ENCODE measurements around the gene TCF21. TPM values are rescaled to one million over a fixed set of nuclear protein-coding genes. Genes with fewer than 3 reads are reported as not detected.
A peak's percentile ranks its signal among the peaks of the same experiment; 100 is the strongest.

The TCF21 gene
- total and polyA plus RNA-seq, 2 of the 13 experiments (the other 11 are each of a cell fraction or from before 2014, with no cell fraction given), result not detected

- H3K27ac ChIP-seq (ENCODE audit: extremely low read length, insufficient read depth, low read length), result no peak overlapping the region
Measured at GRCh38 chr6:133891149-133891926, 2.4 kb downstream of the TCF21 start.

More at GRCh38 chr6:133891149-133891926, 2.4 kb downstream of the TCF21 start:
- DNase-seq (ENCODE audit: low spot score) (no peak), ATAC-seq (peak; percentile 49), FAIRE-seq (no peak)
- TF ChIP-seq RNF2 (conservative IDR thresholded peaks at IDR 0.05; ENCODE audit: low read depth) (0 out of 2 replicates have a peak, but pooled peaks have one; percentile 29), EZH2 (conservative IDR thresholded peaks at IDR 0.05; ENCODE audit: low read depth, low read length) (peak; percentile 97), ZNF326 (CRISPR knock-in tag; IDR thresholded peaks at IDR 0.05; ENCODE audit: borderline replicate concordance) (no peak), EED (CRISPR knock-in tag; IDR thresholded peaks at IDR 0.05) (0 out of 2 replicates have a peak, but pooled peaks have one; percentile 33), CBX2 (IDR thresholded peaks at IDR 0.05; ENCODE audit: low read depth, low read length) (peak; percentile 72; the same call in 1 of the 2 replicates), CBX2 (CRISPR knock-in tag; IDR thresholded peaks at IDR 0.05; ENCODE audit: low read depth) (no peak), ZBTB25 (CRISPR knock-in tag; IDR thresholded peaks at IDR 0.05) (no peak)
- in situ Hi-C loops (cut with HindIII; ENCODE audit: extremely low pct_ligation_motif_present, low pct_unique_long_range_greater_than_20kb), result no loop called here
- peaks cover 9 to 75% of the 10 kb centered on the region in 2 experiments for H3K27me3 ChIP-seq (ENCODE audit: control insufficient read depth in 1 of 2, insufficient read depth in 2 of 2, low read length in 2 of 2)
- no peaks in the 10 kb centered on the region for H4K20me1 ChIP-seq (ENCODE audit: insufficient read depth, low read length)
- H3K9me3 ChIP-seq (ENCODE audit: low read length), result no peaks in the 10 kb centered on the region
- intact Hi-C loops (cut with micrococcal nuclease; ENCODE audit: unreplicated experiment), result no loop called here
- H3K4me2 ChIP-seq (ENCODE audit: low read depth, low read length), result no peak overlapping the region
- POLR2A ChIA-PET, result no interaction called here
- no peak overlapping the region; a peak in 1 of 6 replicates for H3K4me3 ChIP-seq (replicated peaks in 1 of 3; ENCODE audit: insufficient read depth in 1 of 3, low read depth in 2 of 3, low read length in 3 of 3)
- peaks cover 6% of the 10 kb centered on the region for H3K4me1 ChIP-seq (ENCODE audit: insufficient read depth, low read length)
- H3K79me2 ChIP-seq (ENCODE audit: insufficient read depth, low read length), result no peaks in the 10 kb centered on the region
- no peaks in the 10 kb centered on the region for H3K36me3 ChIP-seq (replicated peaks in 1 of 2; ENCODE audit: control insufficient read depth in 1 of 2, insufficient read depth in 2 of 2, low read length in 2 of 2)
- BruUV-seq (replicated peaks), result no TSS peak
- H2AFZ ChIP-seq (ENCODE audit: low read length), result no peak overlapping the region
- CTCF ChIA-PET (ENCODE audit: low intra/inter-chr PET ratio, low total read pairs), result no interaction called here
- no peak overlapping the region for H3K9ac ChIP-seq (ENCODE audit: insufficient read depth, low read depth, low read length)
- 10% methylated on average over 45 of the region's 45 CpGs for WGBS (ENCODE audit: low lambda C conversion rate)
